ENCODE data around the gene HLTF. TPM values are rescaled to one million over a fixed set of nuclear protein-coding genes. Genes with fewer than 3 reads are reported as not detected.

Gene HLTF
- total and polyA plus RNA-seq, 2 experiments from 2014 or later, result 89.5 to 146 TPM

- TF ChIP-seq, protein P1, sequence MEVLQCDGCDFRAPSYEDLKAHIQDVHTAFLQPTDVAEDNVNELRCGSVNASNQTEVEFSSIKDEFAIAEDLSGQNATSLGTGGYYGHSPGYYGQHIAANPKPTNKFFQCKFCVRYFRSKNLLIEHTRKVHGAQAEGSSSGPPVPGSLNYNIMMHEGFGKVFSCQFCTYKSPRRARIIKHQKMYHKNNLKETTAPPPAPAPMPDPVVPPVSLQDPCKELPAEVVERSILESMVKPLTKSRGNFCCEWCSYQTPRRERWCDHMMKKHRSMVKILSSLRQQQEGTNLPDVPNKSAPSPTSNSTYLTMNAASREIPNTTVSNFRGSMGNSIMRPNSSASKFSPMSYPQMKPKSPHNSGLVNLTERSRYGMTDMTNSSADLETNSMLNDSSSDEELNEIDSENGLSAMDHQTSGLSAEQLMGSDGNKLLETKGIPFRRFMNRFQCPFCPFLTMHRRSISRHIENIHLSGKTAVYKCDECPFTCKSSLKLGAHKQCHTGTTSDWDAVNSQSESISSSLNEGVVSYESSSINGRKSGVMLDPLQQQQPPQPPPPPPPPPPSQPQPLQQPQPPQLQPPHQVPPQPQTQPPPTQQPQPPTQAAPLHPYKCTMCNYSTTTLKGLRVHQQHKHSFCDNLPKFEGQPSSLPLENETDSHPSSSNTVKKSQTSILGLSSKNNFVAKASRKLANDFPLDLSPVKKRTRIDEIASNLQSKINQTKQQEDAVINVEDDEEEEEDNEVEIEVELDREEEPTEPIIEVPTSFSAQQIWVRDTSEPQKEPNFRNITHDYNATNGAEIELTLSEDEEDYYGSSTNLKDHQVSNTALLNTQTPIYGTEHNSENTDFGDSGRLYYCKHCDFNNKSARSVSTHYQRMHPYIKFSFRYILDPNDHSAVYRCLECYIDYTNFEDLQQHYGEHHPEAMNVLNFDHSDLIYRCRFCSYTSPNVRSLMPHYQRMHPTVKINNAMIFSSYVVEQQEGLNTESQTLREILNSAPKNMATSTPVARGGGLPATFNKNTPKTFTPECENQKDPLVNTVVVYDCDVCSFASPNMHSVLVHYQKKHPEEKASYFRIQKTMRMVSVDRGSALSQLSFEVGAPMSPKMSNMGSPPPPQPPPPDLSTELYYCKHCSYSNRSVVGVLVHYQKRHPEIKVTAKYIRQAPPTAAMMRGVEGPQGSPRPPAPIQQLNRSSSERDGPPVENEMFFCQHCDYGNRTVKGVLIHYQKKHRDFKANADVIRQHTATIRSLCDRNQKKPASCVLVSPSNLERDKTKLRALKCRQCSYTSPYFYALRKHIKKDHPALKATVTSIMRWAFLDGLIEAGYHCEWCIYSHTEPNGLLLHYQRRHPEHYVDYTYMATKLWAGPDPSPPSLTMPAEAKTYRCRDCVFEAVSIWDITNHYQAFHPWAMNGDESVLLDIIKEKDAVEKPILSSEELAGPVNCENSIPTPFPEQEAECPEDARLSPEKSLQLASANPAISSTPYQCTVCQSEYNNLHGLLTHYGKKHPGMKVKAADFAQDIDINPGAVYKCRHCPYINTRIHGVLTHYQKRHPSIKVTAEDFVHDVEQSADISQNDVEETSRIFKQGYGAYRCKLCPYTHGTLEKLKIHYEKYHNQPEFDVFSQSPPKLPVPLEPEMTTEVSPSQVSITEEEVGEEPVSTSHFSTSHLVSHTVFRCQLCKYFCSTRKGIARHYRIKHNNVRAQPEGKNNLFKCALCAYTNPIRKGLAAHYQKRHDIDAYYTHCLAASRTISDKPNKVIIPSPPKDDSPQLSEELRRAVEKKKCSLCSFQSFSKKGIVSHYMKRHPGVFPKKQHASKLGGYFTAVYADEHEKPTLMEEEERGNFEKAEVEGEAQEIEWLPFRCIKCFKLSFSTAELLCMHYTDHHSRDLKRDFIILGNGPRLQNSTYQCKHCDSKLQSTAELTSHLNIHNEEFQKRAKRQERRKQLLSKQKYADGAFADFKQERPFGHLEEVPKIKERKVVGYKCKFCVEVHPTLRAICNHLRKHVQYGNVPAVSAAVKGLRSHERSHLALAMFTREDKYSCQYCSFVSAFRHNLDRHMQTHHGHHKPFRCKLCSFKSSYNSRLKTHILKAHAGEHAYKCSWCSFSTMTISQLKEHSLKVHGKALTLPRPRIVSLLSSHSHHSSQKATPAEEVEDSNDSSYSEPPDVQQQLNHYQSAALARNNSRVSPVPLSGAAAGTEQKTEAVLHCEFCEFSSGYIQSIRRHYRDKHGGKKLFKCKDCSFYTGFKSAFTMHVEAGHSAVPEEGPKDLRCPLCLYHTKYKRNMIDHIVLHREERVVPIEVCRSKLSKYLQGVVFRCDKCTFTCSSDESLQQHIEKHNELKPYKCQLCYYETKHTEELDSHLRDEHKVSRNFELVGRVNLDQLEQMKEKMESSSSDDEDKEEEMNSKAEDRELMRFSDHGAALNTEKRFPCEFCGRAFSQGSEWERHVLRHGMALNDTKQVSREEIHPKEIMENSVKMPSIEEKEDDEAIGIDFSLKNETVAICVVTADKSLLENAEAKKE (CRISPR knock-in tag; IDR thresholded peaks at IDR 0.05), result no peak
- no peak for TF ChIP-seq CREB1 (CRISPR knock-in tag; IDR thresholded peaks at IDR 0.05; ENCODE audit: low read depth)
- TF ChIP-seq NANOG (IDR thresholded peaks at IDR 0.05; ENCODE audit: borderline replicate concordance), result no peak
- no peak for TF ChIP-seq POLR2AphosphoS5 (IDR thresholded peaks at IDR 0.05; ENCODE audit: low read depth)
- TF ChIP-seq ZNF114 (CRISPR knock-in tag; IDR thresholded peaks at IDR 0.05), result no peak
- TF ChIP-seq, protein P2, sequence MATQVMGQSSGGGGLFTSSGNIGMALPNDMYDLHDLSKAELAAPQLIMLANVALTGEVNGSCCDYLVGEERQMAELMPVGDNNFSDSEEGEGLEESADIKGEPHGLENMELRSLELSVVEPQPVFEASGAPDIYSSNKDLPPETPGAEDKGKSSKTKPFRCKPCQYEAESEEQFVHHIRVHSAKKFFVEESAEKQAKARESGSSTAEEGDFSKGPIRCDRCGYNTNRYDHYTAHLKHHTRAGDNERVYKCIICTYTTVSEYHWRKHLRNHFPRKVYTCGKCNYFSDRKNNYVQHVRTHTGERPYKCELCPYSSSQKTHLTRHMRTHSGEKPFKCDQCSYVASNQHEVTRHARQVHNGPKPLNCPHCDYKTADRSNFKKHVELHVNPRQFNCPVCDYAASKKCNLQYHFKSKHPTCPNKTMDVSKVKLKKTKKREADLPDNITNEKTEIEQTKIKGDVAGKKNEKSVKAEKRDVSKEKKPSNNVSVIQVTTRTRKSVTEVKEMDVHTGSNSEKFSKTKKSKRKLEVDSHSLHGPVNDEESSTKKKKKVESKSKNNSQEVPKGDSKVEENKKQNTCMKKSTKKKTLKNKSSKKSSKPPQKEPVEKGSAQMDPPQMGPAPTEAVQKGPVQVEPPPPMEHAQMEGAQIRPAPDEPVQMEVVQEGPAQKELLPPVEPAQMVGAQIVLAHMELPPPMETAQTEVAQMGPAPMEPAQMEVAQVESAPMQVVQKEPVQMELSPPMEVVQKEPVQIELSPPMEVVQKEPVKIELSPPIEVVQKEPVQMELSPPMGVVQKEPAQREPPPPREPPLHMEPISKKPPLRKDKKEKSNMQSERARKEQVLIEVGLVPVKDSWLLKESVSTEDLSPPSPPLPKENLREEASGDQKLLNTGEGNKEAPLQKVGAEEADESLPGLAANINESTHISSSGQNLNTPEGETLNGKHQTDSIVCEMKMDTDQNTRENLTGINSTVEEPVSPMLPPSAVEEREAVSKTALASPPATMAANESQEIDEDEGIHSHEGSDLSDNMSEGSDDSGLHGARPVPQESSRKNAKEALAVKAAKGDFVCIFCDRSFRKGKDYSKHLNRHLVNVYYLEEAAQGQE (IDR thresholded peaks at IDR 0.05; ENCODE audit: unreplicated experiment), result no peak
- no peak for TF ChIP-seq EZH2 (IDR thresholded peaks at IDR 0.05; ENCODE audit: low read depth, unreplicated experiment)
- no peak for TF ChIP-seq JUNB (IDR thresholded peaks at IDR 0.05; ENCODE audit: unreplicated experiment)
- no peak for TF ChIP-seq STAT1 (IDR thresholded peaks at IDR 0.05; ENCODE audit: unreplicated experiment)
These were observed 78.6 kb downstream of the HLTF start (continued) for GRCh38 chr3:149007567-149008257.

Data from GM23338 (cell line).